ENCODE data around the gene PPFIBP1.

DNA sequence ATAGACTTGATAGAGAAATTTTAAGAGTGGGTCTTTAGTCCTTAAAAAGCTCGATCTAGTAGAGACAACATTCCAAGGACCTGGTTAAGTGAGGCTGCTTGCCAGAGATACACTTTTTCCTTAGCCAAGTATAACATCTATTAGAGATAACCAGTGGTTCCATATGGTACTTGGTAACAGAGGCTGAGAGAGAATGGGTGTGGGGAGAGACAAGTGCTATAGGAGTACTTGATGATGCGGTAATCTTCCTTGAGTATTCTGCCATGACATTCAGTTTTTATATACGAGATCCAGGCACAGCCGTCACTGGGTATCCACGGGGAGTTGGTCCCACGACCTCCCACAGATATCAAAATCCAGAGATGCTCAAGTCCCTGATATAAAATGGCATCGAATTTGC, 94.8 kb downstream of the PPFIBP1 start:
- TF ChIP-seq, protein P1, sequence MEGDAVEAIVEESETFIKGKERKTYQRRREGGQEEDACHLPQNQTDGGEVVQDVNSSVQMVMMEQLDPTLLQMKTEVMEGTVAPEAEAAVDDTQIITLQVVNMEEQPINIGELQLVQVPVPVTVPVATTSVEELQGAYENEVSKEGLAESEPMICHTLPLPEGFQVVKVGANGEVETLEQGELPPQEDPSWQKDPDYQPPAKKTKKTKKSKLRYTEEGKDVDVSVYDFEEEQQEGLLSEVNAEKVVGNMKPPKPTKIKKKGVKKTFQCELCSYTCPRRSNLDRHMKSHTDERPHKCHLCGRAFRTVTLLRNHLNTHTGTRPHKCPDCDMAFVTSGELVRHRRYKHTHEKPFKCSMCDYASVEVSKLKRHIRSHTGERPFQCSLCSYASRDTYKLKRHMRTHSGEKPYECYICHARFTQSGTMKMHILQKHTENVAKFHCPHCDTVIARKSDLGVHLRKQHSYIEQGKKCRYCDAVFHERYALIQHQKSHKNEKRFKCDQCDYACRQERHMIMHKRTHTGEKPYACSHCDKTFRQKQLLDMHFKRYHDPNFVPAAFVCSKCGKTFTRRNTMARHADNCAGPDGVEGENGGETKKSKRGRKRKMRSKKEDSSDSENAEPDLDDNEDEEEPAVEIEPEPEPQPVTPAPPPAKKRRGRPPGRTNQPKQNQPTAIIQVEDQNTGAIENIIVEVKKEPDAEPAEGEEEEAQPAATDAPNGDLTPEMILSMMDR (IDR thresholded peaks at IDR 0.05; ENCODE audit: poor library complexity): no peak
- no peak for TF ChIP-seq EZH2 (IDR thresholded peaks at IDR 0.05; ENCODE audit: borderline replicate concordance)

All from hepatocyte (in vitro differentiated cells).